Stomach (tissue), 9 donors: ENCODE results near the gene ZBTB7B. TPM values are rescaled to one million over a fixed set of nuclear protein-coding genes. Genes with fewer than 3 reads are reported as not detected.
A peak's percentile ranks its signal among the peaks of the same experiment; 100 is the strongest.

Source experiments
- DNase-seq, 2 donors: peaks; one replicate each; pipeline versions ENCODE4 v3.0.0 to v3.0.0-alpha.2; 2013 to 2019
- H3K27ac ChIP-seq, 5 donors: fragments of 200-600 bp in 4 of 5; sonication (generic) in 4 of 5; one replicate each; pipeline ENCODE4 v1.5.1; 2013 to 2019; ENCODE audit warnings: mild to moderate bottlenecking in 1 of 5, moderate library complexity in 1 of 5
- H3K27me3 ChIP-seq, 3 donors: fragments of 200-600 bp; sonication (generic); one replicate each; pipeline ENCODE4 v1.5.1; 2017 to 2019; ENCODE audit warnings: mixed run types in 1 of 3
- H3K36me3 ChIP-seq, 4 donors: fragments of 200-600 bp; sonication (generic); 1 replicate in 3 of 4; 2 replicates in 1 of 4; pipeline ENCODE4 v1.5.1; 2016 to 2019
- H3K4me1 ChIP-seq, 4 donors: fragments of 200-600 bp; sonication (generic); one replicate each; pipeline ENCODE4 v1.5.1; 2016 to 2019
- H3K4me3 ChIP-seq, 4 donors: fragments of 200-600 bp; sonication (generic) in 3 of 4; one replicate each; pipeline ENCODE4 v1.5.1; 2016 to 2019; ENCODE audit warnings: mild to moderate bottlenecking in 1 of 4
- H3K9me3 ChIP-seq, 4 donors: fragments of 200-600 bp; sonication (generic); one replicate each; pipeline ENCODE4 v1.5.1; 2016 to 2019
- CTCF ChIP-seq, 7 experiments: fragments of 450-650 bp in 4 of 7; fragments of 200-600 bp in 3 of 7; sonication (generic) in 3 of 7; IDR thresholded peaks; one replicate each; pipeline ENCODE4 v1.5.1; 2016 to 2019; ENCODE audit warnings: antibody characterized with exemption in 7 of 7, control low read depth in 2 of 7, mild to moderate bottlenecking in 1 of 7
- EP300 ChIP-seq: sonication (generic); formaldehyde crosslinking; IDR thresholded peaks from one replicate; pipeline ENCODE4 v1.6.1; 2017; ENCODE audit warnings: antibody characterized with exemption
- POLR2A ChIP-seq, 4 donors: fragments of 450-650 bp; IDR thresholded peaks; one replicate each; pipeline ENCODE4 v1.6.1; 2016; ENCODE audit warnings: antibody characterized with exemption in 4 of 4, control low read depth in 2 of 4, mild to moderate bottlenecking in 1 of 4, moderate library complexity in 1 of 4
- POLR2AphosphoS5 ChIP-seq, 3 donors: sonication (generic); formaldehyde crosslinking; IDR thresholded peaks; one replicate each; pipeline ENCODE4 v1.6.1; 2016; ENCODE audit warnings: antibody characterized with exemption in 3 of 3
- WGBS, 5 donors: extraction: QIAGEN DNeasy Blood & Tissue Kit in 3 of 5; methylation state at CpG; one replicate each; pipeline versions ENCODE4 v1.1.5 to v1.1.7; 2013 to 2018; 5-methylcytosine and 5-hydroxymethylcytosine counted together
- intact Hi-C: fragments of 100-400 bp; cut with DNase I; formaldehyde crosslinking; loops from one replicate; pipeline ENCODE4 v1.15.1; 2023; ENCODE audit warnings: low total_unique reads
- polyA plus RNA-seq, 3 donors: library from polyadenylated mRNA; stranded (reverse); fragments of 200-250 nt; gene quantifications; one replicate each; pipeline ENCODE4 v1.2.3, GENCODE V29; 2013
- total RNA-seq, 5 donors: library from RNA; depleted of rRNA; stranded (reverse); fragments of >200 nt; gene quantifications; one replicate each; pipeline versions ENCODE4 v1.1.0 to v1.2.3, GENCODE V29; 2014 to 2016
- donor health status: healthy with polysubstance abuse.
- donor health status: Bipolar disorder and iron deficiency.
- donor health status: healthy.

The ZBTB7B gene
- total and polyA plus RNA-seq, 8 donors: 29.6 to 134 (median 38.1) TPM

- Histone ChIP-seq H3K36me3 (no peaks in the 10 kb centered on the region), H3K9me3 (no peaks in the 10 kb centered on the region), H3K27me3 (no peaks in the 10 kb centered on the region), H3K27ac (peak overlapping the region; percentile 98 to 100 (median 99)), H3K4me1 (peaks cover 47 to 64% (median 53%) of the 10 kb centered on the region in 4 donors), H3K4me3 (peak overlapping the region; percentile 78 to 90 (median 85))
- peak; percentile 100 for DNase-seq
- TF ChIP-seq CTCF (IDR thresholded peaks at IDR 0.05) (peak in 4 of 7 experiments; percentile 16 to 50 (median 38)), POLR2A (IDR thresholded peaks at IDR 0.05) (peak in 2 of 4 donors; percentile 55 to 80), EP300 (no peak), POLR2AphosphoS5 (IDR thresholded peaks at IDR 0.05) (peak; percentile 42 to 83 (median 82))
- WGBS, 5 donors: 0 to 1% (median 0%) methylated on average over 25 to 37 of the region's 38 CpGs
- intact Hi-C loops: no loop called here
Measured at GRCh38 chr1:155001675-155002463, 733 bp upstream of the ZBTB7B start.

- intact Hi-C loops: no loop called here
- Histone ChIP-seq H3K9me3 (no peaks in the 10 kb centered on the region), H3K4me1 (peaks cover 61 to 68% (median 65%) of the 10 kb centered on the region in 4 donors), H3K27me3 (no peaks in the 10 kb centered on the region), H3K27ac (peak overlapping the region; percentile 96 to 100 (median 99)), H3K36me3 (no peaks in the 10 kb centered on the region), H3K4me3 (peak overlapping the region; percentile 78 to 90 (median 85))
- TF ChIP-seq POLR2AphosphoS5 (IDR thresholded peaks at IDR 0.05) (peak in 1 of 3 donors; percentile 3), EP300 (no peak), CTCF (IDR thresholded peaks at IDR 0.05) (no peak), POLR2A (IDR thresholded peaks at IDR 0.05) (no peak)
- 0 to 1% (median 1%) methylated on average over 35 to 37 of the region's 37 CpGs for WGBS, 5 donors
- peak in 1 of 2 donors; percentile 73 for DNase-seq
Measured at GRCh38 chr1:155003227-155003765, 694 bp downstream of the ZBTB7B start.

GRCh38 chr1:155003766-155004351, 1.3 kb downstream of the ZBTB7B start:
- Histone ChIP-seq H3K27ac (peak overlapping the region; percentile 96 to 100 (median 99)), H3K4me1 (peaks cover 65 to 70% (median 66%) of the 10 kb centered on the region in 4 donors), H3K4me3 (peak overlapping the region; percentile 78 to 90 (median 85)), H3K27me3 (no peaks in the 10 kb centered on the region), H3K9me3 (no peaks in the 10 kb centered on the region), H3K36me3 (no peaks in the 10 kb centered on the region)
- intact Hi-C loops: no loop called here
- no peak for TF ChIP-seq POLR2A (IDR thresholded peaks at IDR 0.05)
- peak in 1 of 3 donors; percentile 20 for TF ChIP-seq POLR2AphosphoS5 (IDR thresholded peaks at IDR 0.05)
- WGBS, 5 donors: 0 to 2% (median 1%) methylated on average over 13 to 34 of the region's 34 CpGs
- DNase-seq: peak; percentile 76 to 83

DNA sequence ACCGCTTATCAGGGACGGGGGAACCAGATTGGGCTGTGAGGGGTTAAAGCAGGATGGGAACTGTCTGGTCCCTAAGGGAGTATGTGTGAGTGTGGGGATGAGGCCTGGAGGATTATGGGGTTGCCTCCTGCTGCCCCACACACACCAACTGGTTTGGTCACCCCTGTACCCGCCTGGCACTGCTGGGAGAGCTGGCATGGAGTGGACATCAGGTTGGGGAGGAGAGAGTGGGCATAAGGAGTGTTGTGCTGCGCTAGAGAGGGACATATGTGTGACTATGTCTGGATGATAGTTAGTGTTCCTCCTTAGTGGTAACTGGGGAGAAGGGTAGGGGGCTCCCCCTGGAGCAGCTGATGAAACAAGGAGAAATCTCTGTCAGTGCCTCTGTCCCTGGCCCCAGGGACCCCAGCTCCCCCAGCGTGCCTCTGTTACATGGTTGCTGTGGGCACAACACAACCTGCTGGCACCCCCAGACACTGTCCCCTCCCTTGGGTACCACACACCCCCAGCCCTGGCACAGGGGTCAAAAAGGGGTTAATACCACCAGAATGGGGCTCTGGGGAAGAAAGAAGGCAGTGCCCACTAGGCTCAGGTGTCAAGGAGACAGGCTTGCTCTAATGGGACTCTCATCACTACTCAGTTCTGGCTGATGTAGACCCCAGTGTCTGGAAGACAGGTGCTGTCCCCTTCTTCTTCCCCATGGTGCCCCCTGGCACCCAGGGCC, 1.9 kb downstream of the ZBTB7B start:
- peaks cover 64 to 70% (median 66%) of the 10 kb centered on the region in 4 donors for H3K4me1 ChIP-seq

More for the DNA sequence above, 1.9 kb downstream of the ZBTB7B start:
- Histone ChIP-seq H3K27ac (peak overlapping the region; percentile 96 to 100 (median 99)), H3K27me3 (no peaks in the 10 kb centered on the region), H3K4me3 (peak overlapping the region; percentile 78 to 90 (median 85)), H3K9me3 (no peaks in the 10 kb centered on the region), H3K36me3 (peaks cover 0 to 5% (median 0%) of the 10 kb centered on the region in 4 donors)
- intact Hi-C loops: no loop called here
- DNase-seq: no peak
- TF ChIP-seq POLR2AphosphoS5 (IDR thresholded peaks at IDR 0.05): no peak
- TF ChIP-seq POLR2A (IDR thresholded peaks at IDR 0.05): no peak
- TF ChIP-seq EP300: no peak
- WGBS, 5 donors: 23 to 28% (median 27%) methylated on average over 4 to 5 of the region's 5 CpGs
